ENCODE data around the gene RIPK4. TPM values are rescaled to one million over a fixed set of nuclear protein-coding genes. Genes with fewer than 3 reads are reported as not detected.

RIPK4 gene
- total RNA-seq, 1 donor from 2014 or later: 28.0 TPM

DNA sequence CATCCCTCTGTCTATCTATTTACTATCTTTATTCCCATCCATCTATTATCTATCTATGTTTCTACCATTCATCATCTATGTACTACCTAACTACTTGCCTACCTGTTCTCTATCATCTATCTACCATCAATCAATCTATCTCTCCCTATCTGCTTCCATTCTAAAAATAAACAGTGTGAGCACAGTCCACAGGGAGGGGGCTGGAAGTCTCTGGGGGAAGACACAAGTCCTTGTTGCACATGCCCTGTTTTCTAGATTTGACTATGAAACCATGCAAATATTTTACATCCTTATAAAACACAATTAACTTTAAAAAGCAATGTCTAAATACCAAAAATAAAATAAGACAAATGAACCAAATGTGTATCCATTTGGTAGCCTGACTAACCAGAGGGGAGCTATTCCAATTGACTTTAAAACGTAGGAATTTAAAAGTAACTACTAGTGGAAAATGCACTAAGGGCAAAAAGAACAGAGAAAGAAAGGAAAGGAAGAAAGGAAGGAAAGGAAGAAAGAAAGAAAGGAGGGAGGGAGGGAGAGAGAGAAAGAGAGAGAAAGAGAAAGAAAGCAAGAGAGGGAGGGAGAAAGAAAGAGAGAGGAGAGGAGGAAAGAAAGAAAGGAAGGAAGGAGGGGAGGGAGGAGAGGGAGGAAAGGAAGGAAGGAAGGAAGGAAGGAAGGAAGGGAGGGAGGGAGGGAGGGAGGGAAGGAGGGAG is 13.6 kb upstream of the RIPK4 start:
- intact Hi-C loops (cut with DNase I): no loop called here

DNA sequence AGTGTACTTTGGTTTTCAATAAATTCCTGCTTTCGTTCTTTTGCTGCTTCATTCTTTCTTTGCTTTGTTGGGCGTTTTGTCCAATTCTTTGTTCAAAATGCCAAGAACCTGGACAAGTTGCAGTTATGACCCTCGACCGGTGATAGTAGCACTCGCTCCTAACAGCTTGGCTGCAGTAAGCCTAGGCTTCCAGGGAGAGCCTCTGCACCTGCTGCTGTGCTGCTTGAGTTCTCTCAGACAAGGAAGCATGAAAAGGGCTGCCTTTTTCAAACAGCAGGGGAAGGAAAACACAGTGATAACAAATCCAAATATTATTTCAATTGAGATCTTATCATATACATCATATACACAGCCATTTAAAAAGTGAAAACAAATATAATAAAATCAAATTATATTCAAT is 12.8 kb upstream of the RIPK4 start:
- Histone ChIP-seq H3K27ac (no peak overlapping the region), H3K9me3 (no peaks in the 10 kb centered on the region), H3K4me3 (no peak overlapping the region), H3K36me3 (no peaks in the 10 kb centered on the region), H3K4me1 (peaks cover 10% of the 10 kb centered on the region), H3K27me3 (no peaks in the 10 kb centered on the region)
- intact Hi-C loops (cut with DNase I): no loop called here
- no peak for TF ChIP-seq POLR2AphosphoS5 (IDR thresholded peaks at IDR 0.05; ENCODE audit: insufficient read depth in 1 of 2, low read depth in 1 of 2)
- no peak for TF ChIP-seq POLR2A (IDR thresholded peaks at IDR 0.05)
- TF ChIP-seq, protein P1, sequence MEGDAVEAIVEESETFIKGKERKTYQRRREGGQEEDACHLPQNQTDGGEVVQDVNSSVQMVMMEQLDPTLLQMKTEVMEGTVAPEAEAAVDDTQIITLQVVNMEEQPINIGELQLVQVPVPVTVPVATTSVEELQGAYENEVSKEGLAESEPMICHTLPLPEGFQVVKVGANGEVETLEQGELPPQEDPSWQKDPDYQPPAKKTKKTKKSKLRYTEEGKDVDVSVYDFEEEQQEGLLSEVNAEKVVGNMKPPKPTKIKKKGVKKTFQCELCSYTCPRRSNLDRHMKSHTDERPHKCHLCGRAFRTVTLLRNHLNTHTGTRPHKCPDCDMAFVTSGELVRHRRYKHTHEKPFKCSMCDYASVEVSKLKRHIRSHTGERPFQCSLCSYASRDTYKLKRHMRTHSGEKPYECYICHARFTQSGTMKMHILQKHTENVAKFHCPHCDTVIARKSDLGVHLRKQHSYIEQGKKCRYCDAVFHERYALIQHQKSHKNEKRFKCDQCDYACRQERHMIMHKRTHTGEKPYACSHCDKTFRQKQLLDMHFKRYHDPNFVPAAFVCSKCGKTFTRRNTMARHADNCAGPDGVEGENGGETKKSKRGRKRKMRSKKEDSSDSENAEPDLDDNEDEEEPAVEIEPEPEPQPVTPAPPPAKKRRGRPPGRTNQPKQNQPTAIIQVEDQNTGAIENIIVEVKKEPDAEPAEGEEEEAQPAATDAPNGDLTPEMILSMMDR (IDR thresholded peaks at IDR 0.05): no peak
- no peak for DNase-seq (ENCODE audit: extremely low spot score in 2 of 2)

More for the DNA sequence above, 13.6 kb upstream of the RIPK4 start:
- H3K27ac ChIP-seq: no peak overlapping the region
- no peak for DNase-seq (ENCODE audit: extremely low spot score in 2 of 2)
- peaks cover 10% of the 10 kb centered on the region for H3K4me1 ChIP-seq
- H3K36me3 ChIP-seq: no peaks in the 10 kb centered on the region
- TF ChIP-seq POLR2AphosphoS5 (IDR thresholded peaks at IDR 0.05; ENCODE audit: insufficient read depth in 1 of 2, low read depth in 1 of 2) (no peak), POLR2A (IDR thresholded peaks at IDR 0.05) (no peak)
- TF ChIP-seq, protein P1 (IDR thresholded peaks at IDR 0.05): no peak
- H3K27me3 ChIP-seq: no peaks in the 10 kb centered on the region
- no peaks in the 10 kb centered on the region for H3K9me3 ChIP-seq
- no peak overlapping the region for H3K4me3 ChIP-seq

DNA sequence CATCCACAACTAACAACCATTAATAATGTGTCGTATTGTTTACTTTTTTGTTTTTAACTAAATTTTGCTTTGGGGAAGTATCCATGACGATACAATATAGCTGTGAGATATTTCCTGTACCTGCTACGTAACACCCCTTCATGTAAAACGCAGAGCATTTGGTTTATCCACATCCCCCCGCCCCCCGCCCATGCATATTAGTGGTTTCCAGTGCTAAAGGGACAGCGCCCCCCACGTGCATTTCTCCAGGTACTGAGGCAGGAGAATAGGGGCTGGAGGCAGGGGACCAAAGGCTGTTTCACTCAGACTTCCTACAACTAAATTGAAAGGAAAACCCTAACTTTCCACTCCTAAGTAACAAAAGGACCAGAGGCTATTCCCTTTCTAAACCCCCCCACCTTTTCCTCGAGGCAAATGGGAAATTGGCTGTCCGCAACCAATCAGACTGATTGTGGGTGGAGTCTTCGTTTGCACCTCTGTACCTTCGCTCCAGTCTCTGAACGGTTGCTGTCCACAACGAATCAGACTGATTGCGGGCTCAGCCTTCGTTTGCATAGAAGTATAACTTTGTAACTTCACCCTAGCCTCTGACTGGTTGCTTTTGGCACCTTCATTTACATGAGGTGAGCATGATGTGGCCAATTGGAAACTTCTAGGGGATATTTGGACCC is 12.2 kb upstream of the RIPK4 start:
- intact Hi-C loops (cut with DNase I): loop anchor here (1.0 kb wide), 1 partner anchor 167 kb away; no protein-coding TSS in a partner anchor
- Histone ChIP-seq H3K4me3 (no peak overlapping the region), H3K27me3 (no peaks in the 10 kb centered on the region), H3K4me1 (peaks cover 10% of the 10 kb centered on the region), H3K9me3 (no peaks in the 10 kb centered on the region), H3K36me3 (no peaks in the 10 kb centered on the region), H3K27ac (no peak overlapping the region)
- TF ChIP-seq, protein P1 (IDR thresholded peaks at IDR 0.05): no peak
- TF ChIP-seq POLR2A (IDR thresholded peaks at IDR 0.05) (no peak), POLR2AphosphoS5 (IDR thresholded peaks at IDR 0.05; ENCODE audit: insufficient read depth in 1 of 2, low read depth in 1 of 2) (no peak)
- no peak for DNase-seq (ENCODE audit: extremely low spot score in 2 of 2)

DNA sequence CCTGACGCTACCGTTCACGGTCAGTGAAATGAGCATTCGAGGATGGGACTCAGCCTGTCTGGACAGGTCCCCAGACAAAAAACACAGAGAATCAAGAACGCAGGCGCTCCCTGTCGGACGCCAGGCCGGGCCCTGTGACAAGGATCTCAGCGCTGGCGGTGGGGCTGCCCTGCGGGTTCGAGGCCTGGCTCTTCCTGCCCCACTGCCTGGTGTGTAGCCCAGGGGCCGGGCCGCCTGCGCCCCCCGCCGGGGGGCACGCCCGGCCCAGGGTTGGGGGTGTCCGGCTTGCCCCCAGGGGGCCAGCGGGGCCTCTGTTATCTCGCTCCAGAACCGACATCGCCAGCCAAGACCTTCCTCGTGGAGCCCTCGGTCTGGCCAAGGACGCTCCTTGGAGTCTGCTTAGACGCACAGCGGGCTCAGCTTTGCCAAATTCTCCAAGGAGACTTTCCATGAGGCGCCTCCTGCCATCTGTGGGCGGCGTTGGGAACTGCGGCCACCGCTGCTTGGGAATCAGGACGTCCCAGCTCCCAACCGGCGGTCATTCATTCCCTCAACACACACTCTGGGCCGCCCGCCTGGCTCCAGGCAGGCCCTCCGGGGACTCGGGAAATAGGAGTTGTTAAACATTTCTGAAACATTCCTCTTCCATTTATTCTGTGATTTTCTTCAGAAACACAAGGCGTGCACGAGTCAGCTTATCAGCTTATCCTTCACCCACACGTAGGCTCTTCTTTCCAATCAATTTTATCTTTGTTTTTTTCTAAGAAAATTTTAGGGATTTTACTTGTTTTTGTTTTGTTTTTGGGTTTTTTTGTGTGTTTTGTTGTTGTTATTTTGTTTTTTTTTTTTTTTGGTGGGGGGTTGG is 11.3 kb upstream of the RIPK4 start:
- no peaks in the 10 kb centered on the region for H3K9me3 ChIP-seq
- no peak for DNase-seq (ENCODE audit: extremely low spot score in 2 of 2)
- intact Hi-C loops (cut with DNase I): loop anchor here (1.0 kb wide), 1 partner anchor 166 kb away; no protein-coding TSS in a partner anchor
- no peaks in the 10 kb centered on the region for H3K36me3 ChIP-seq
- no peak overlapping the region for H3K4me3 ChIP-seq
- H3K4me1 ChIP-seq: peaks cover 10% of the 10 kb centered on the region
- TF ChIP-seq POLR2AphosphoS5 (IDR thresholded peaks at IDR 0.05; ENCODE audit: insufficient read depth in 1 of 2, low read depth in 1 of 2) (peak; percentile 16 to 57), POLR2A (IDR thresholded peaks at IDR 0.05) (no peak)
- TF ChIP-seq, protein P1 (IDR thresholded peaks at IDR 0.05): peak; percentile 66 to 80 (median 79)
- peak overlapping the region; percentile 31 for H3K27ac ChIP-seq
- H3K27me3 ChIP-seq: no peaks in the 10 kb centered on the region
